Ishikawa (cell line): ENCODE data around the gene SCRN2.

Experiments
- CEBPB ChIP-seq: IDR thresholded peaks from 2 replicates; pipeline ENCODE4 v1.6.1; 2012
- CREB1 ChIP-seq: IDR thresholded peaks from 2 replicates; pipeline ENCODE4 v1.6.1; 2012; ENCODE audit warnings: low read depth
- EGR1 ChIP-seq: IDR thresholded peaks from 2 replicates; pipeline ENCODE4 v1.6.1; 2012
- EP300 ChIP-seq: IDR thresholded peaks from 2 replicates; pipeline ENCODE4 v1.6.1; 2012; ENCODE audit warnings: borderline replicate concordance
- FOXM1 ChIP-seq: IDR thresholded peaks from 2 replicates; pipeline ENCODE4 v1.6.1; 2012; ENCODE audit warnings: low read depth, borderline replicate concordance
- MAX ChIP-seq: IDR thresholded peaks from 2 replicates; pipeline ENCODE4 v1.6.1; 2012
- NFIC ChIP-seq: IDR thresholded peaks from 2 replicates; pipeline ENCODE4 v1.6.1; 2012
- RAD21 ChIP-seq: IDR thresholded peaks from 2 replicates; pipeline ENCODE4 v1.6.1; 2012; ENCODE audit warnings: low read depth
- TAF1 ChIP-seq: IDR thresholded peaks from 2 replicates; pipeline ENCODE4 v1.6.1; 2012; ENCODE audit warnings: low read depth, mild to moderate bottlenecking
- TCF12 ChIP-seq: IDR thresholded peaks from 2 replicates; pipeline ENCODE4 v1.6.1; 2012; ENCODE audit warnings: low read depth
- TEAD4 ChIP-seq: IDR thresholded peaks from 2 replicates; pipeline ENCODE4 v1.6.1; 2012
- USF1 ChIP-seq: IDR thresholded peaks from 2 replicates; pipeline ENCODE4 v1.6.1; 2012
- YY1 ChIP-seq: IDR thresholded peaks from 2 replicates; pipeline ENCODE4 v1.6.1; 2012; ENCODE audit warnings: low read depth
- ZBTB7A ChIP-seq: IDR thresholded peaks from 2 replicates; pipeline ENCODE4 v1.6.1; 2012; ENCODE audit warnings: low read depth
- TF ChIP-seq, protein P1 (sequence below): IDR thresholded peaks from 2 replicates; pipeline ENCODE4 v1.6.1; 2012; ENCODE audit warnings: low read depth, mild to moderate bottlenecking

SCRN2 gene

DNA sequence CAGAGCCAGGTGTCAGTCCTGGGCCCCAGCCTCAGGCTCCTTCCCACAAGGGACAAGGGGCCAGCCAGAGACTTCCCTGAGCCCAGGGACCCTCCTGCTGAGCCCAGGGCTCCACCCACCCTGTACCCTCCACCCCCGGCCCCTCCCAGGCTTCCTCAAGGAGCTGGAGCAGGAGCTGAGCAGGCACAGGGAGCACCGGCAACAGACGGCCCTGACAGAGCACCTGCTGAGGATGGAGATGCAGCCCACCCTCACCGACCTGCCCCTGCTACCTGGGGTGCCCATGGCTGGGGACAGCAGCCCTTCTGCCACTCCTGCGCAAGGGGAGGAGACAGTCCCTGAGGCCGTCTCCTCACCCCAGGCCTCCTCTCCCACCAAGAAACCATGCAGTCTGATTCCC lies 4.5 kb downstream of the SCRN2 start:
- TF ChIP-seq FOXM1: no peak
- no peak for TF ChIP-seq RAD21
- TF ChIP-seq MAX: no peak
- TF ChIP-seq TEAD4: no peak
- no peak for TF ChIP-seq USF1

- TF ChIP-seq RAD21 (no peak), NFIC (no peak), USF1 (no peak), YY1 (no peak), TEAD4 (no peak), TAF1 (no peak), CREB1 (no peak), MAX (no peak), ZBTB7A (no peak), EGR1 (no peak), CEBPB (no peak), EP300 (no peak), FOXM1 (no peak), TCF12 (no peak)
- TF ChIP-seq, protein P1, sequence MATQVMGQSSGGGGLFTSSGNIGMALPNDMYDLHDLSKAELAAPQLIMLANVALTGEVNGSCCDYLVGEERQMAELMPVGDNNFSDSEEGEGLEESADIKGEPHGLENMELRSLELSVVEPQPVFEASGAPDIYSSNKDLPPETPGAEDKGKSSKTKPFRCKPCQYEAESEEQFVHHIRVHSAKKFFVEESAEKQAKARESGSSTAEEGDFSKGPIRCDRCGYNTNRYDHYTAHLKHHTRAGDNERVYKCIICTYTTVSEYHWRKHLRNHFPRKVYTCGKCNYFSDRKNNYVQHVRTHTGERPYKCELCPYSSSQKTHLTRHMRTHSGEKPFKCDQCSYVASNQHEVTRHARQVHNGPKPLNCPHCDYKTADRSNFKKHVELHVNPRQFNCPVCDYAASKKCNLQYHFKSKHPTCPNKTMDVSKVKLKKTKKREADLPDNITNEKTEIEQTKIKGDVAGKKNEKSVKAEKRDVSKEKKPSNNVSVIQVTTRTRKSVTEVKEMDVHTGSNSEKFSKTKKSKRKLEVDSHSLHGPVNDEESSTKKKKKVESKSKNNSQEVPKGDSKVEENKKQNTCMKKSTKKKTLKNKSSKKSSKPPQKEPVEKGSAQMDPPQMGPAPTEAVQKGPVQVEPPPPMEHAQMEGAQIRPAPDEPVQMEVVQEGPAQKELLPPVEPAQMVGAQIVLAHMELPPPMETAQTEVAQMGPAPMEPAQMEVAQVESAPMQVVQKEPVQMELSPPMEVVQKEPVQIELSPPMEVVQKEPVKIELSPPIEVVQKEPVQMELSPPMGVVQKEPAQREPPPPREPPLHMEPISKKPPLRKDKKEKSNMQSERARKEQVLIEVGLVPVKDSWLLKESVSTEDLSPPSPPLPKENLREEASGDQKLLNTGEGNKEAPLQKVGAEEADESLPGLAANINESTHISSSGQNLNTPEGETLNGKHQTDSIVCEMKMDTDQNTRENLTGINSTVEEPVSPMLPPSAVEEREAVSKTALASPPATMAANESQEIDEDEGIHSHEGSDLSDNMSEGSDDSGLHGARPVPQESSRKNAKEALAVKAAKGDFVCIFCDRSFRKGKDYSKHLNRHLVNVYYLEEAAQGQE: no peak
These were observed 6.3 kb downstream of the SCRN2 start for GRCh38 chr17:47834756-47835155.

DNA sequence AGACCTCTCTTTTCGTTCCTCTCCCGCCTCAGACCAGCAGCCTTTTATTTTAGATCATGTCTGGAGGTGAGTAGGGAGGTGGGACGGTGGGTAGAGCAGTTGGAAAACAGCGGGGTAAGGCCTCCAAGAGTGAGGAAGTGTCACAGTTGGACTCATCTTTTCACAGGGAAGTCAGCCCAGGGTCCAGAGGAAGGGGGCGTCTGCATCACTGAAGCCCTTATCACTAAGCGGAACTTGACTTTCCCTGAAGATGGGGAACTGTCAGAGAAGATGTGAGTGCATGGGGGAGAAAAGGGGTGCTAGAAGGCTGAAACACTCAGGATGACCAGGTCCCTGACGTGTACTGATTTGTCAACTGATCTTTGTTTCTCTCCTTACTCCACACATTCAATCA lies 9.1 kb downstream of the SCRN2 start:
- no peak for TF ChIP-seq CREB1
- no peak for TF ChIP-seq TCF12
- TF ChIP-seq MAX: no peak
- no peak for TF ChIP-seq TAF1
- TF ChIP-seq NFIC: no peak
- no peak for TF ChIP-seq TEAD4
- no peak for TF ChIP-seq EGR1

GRCh38 chr17:47831003-47831933 lies 9.8 kb downstream of the SCRN2 start, which contains the start of the genes LRRC46 and MRPL10:
Gene LRRC46 (plus strand): TSS chr17:47831670. CDS start chr17:47831990, 320 bp downstream.
Gene MRPL10 (minus strand): TSS chr17:47831541. CDS start chr17:47831511, 30 bp downstream.
- TF ChIP-seq TAF1 (peak; percentile 87), EP300 (0 out of 2 replicates have a peak, but pooled peaks have one; percentile 16), NFIC (peak; percentile 50; the same call in 1 of the 2 replicates), TEAD4 (0 out of 2 replicates have a peak, but pooled peaks have one; percentile 23), MAX (peak; percentile 32), YY1 (peak; percentile 93), CREB1 (no peak), EGR1 (peak; percentile 77), RAD21 (no peak)

DNA sequence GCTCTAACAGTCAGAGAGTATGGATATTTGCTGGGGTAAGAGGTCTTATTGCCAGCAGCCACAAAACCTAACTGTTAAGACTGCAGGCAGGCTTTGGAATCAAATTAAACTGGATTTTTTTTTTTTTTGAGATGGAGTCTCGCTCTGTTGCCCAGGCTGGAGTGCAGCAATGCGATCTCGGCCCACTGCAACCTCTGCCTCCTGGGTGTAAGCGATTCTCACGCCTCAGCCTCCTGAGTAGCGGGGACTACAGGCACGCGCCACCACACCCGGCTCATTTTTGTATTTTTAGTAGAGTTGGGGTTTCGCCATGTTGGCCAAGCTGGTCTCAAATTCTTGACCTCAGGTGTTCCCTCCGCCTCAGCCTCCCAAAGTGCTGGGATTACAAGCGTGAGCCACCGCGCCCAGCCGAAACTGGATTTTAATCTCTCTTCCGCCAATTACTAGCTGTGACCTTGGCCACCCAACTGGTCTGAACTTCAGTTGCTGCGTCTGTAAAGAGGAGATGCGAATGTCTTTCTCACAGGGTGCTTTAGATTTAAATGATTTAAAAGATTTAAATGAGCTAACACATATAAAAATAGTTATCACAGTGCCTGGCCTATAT lies 10.6 kb downstream of the SCRN2 start:
- no peak for TF ChIP-seq TCF12
- TF ChIP-seq EP300: no peak
- TF ChIP-seq FOXM1: no peak
- no peak for TF ChIP-seq TEAD4
- no peak for TF ChIP-seq ZBTB7A
- no peak for TF ChIP-seq RAD21
- TF ChIP-seq YY1: no peak
- no peak for TF ChIP-seq CEBPB
- TF ChIP-seq MAX: no peak
- TF ChIP-seq EGR1: no peak

DNA sequence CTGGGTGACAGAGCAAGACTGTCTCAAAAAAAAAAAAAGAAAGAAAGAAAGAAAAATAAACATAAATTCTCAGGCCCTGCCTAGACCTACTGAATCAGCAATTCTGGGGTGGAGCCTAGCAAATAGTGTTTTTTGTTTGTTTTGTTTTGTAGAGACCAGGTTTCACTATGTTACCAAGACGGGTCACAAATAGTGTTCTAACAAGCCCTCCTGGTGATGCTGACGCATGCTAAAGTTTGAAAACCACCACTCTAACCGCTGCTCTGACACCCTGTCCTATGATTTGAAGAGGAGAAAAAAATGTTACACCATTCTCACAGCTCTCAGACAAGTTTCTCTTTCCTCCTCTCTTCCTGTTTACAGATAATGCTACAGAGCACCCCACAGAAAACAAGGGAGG lies 11.2 kb downstream of the SCRN2 start:
- no peak for TF ChIP-seq MAX
- TF ChIP-seq TCF12: no peak
- TF ChIP-seq, protein P1: no peak
- TF ChIP-seq TEAD4: no peak
- TF ChIP-seq NFIC: no peak
- no peak for TF ChIP-seq CEBPB
- no peak for TF ChIP-seq CREB1
- TF ChIP-seq TAF1: no peak
- TF ChIP-seq USF1: no peak
- no peak for TF ChIP-seq FOXM1
- TF ChIP-seq EGR1: no peak
- no peak for TF ChIP-seq YY1
- no peak for TF ChIP-seq RAD21
- no peak for TF ChIP-seq ZBTB7A
- no peak for TF ChIP-seq EP300
